SIG-M5 treated with dmso at 0.1 percent for 504 hours (cell line): ENCODE measurements around the gene ADAMTS20.
A peak's percentile ranks its signal among the peaks of the same experiment; 100 is the strongest.

Experiments
- DNase-seq: peaks from one replicate; lab custom pipeline; 2025; ENCODE audit not compliant: unreplicated experiment; lab: John Stamatoyannopoulos, UW

The ADAMTS20 gene

DNA sequence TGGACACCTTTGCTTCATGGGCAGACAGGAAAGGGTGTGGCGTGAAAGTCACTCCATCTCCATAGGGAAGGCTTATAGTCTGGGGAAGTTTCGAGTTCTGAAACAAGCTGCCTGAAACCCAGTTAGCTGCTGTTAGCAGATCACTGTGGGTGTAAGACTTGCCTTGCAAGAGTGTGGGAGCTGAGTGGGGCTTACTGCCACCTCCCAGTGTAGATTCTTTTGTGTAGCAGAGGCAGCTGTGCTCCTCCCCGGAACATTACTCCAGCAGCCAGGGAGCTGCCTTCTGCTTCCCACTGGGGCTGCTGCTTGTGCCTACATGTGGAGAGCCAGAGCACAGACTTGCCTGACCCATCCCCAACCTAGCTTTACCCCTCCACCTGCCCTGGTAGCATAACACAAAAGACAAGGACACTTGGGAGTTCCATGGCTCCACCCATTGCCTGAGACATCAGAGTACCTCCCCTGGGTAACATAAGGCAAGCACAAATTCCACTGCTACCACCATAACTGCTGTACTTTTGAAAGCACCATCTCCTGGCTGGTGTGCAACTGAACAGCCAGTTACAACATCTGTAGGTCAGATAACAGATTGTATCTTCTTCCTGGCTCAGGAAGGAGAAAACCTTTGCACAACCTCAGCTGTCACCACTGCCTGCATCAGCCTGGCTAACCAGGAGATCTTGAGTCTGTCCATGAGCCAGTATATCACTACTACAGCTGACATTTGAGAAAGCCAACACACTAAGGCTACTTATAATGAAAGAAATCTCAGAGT, 69.5 kb downstream of the ADAMTS20 start:
- DNase-seq: peak; percentile 7

DNA sequence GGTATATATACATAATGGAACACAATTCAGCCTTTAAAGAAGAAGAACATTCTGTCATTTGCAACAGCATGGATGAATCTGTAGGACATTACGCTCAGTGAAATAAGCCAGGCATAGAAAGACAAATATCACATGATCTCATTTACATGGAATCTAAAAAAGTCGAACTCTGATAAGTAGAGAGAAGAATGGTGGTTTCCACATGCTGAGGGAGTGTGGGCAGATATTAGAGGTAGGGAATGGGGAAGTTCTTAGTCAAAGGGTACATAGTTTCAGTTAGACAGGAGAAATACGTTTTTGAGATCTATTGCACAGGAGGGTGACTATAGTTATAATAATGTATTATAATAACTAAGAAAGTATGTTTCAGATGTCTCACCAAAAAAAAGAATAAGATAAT, 71.4 kb downstream of the ADAMTS20 start:
- DNase-seq: peak; percentile 47

DNA sequence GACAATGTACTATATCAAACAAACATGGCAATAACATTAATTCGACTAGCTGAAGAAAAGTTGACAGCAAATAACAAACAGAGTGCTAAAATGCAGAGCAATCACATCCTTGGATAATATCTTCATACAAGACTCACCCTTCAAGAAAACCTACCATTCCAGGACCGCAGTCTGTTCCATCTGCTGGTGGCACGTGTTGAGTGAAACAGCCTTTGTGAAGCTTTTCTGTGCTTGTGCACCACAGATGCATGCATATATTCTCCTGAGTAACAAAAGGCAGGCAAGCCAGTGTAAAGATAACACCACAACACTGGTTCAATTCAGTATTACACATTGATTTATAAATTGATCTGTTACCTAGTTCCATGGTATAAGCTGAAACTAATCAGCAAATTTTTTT, 89.3 kb downstream of the ADAMTS20 start:
- no peak for DNase-seq

DNA sequence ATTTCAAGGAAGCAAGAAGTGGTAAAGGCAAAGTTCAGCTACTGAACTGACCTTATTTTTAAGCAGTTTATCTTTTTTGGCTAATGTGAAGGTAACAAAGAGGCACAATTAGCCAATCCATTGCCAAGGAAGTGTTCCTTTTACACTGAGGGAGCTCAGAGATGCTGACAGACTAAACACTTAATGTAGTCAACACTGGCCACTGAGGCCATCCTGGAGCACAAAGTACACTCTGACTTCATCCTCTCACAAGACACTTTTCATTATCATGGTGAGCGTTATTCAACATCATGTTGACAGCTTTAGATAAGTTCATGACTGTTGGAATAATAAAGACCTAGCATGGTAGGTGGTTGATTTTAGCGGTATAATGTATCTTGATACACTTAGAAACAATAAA, 89.9 kb downstream of the ADAMTS20 start:
- no peak for DNase-seq

DNA sequence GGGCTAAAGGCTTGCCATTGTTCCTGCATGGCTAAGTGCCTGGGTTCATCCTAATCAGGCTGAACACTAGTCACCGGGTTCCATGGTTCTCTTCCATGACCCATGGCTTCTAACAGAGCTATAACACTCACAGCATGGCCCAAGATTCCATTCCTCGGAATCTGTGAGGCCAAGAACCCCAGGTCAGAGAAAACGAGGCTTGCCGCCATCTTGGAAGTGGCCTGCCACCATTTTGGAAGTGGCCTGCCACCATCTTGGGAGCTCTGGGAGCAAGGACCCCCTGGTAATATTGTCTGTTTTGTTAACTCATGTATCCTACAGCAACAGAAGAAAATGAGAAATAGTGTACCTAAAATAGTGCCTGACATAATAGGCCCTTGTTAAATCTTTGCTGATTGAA, 92.7 kb downstream of the ADAMTS20 start:
- DNase-seq: no peak

DNA sequence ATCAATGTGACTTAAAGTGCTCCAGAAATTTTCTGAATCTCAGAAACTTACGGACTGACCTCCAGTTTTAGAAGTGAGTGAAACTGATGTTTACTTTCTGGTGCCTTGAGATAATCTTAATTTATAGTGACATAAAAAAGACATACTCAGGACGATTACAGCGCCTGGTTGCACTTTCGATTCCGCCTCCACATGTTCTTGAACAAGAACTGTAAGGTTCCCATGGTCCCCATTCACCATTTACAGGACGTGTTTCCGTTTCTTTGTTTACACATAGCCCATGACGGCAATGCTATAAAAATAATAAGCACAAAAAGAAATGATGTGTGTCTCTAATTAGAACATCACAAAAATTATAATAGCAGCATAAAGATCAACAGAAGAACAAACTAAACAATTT, 98.2 kb downstream of the ADAMTS20 start:
- no peak for DNase-seq

DNA sequence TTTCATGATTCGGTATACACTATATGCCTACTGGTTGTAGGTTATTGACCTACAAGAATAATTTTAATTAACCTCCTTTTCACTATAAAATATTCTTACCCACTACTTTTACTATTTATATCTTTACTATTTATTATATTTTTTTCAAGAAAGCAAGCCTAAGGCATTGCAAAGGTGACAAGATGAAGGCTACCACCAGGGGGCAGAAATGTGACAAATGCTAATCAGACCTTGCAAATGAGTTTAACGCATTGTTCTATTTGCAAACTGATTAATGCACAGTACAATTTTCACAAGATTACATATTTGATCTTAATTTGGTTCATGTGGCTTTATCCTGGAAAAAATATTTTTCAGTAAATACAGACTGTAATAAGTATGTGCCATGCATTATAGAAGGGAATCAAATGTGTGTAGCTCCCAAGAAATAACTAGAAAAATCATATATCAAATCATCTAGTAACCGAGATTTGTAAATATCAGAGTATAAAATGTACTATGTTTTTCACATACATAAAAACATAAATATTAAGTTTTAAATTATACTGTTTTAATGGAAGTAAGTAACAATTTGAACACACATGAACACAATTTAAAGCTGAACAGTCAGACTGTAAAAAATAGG, 107.0 kb downstream of the ADAMTS20 start:
- DNase-seq: peak; percentile 36

DNA sequence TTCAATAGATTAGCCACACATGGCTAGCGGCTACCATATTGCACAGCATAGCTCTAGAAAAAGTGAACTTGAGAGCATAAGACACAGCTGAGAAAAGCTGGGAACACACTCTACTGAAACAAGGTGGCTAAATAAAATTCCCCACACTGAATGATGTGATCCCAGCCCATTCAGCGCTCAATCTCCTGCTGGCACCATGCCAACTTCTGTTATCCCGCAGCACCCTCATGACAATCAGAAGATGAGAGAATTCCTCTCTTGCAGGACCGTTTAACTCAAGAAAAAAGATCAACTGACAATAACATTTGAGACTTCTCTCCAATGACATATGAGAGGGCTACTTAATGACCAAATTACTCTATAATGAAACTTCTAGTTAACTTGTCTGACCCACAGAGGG, 115.4 kb downstream of the ADAMTS20 start:
- no peak for DNase-seq

DNA sequence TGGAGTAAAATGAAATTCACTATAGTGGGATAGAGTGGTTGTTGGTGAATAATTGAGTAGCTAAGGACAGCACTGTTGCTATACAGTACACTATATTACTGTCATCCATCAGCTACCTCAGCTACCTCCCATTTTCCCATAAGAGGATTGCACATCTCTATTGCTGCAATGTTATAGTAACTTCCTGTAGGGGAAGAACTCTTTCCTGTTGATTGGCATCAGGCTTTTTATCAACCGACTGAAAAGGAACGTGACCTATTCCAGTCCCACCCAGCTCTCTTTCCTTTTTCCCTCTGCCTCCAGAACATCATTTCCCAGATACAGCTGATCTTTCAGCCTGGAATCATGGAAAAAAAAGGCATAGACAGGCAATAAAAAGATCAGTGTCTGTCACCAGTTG, 117.4 kb downstream of the ADAMTS20 start:
- DNase-seq: no peak

DNA sequence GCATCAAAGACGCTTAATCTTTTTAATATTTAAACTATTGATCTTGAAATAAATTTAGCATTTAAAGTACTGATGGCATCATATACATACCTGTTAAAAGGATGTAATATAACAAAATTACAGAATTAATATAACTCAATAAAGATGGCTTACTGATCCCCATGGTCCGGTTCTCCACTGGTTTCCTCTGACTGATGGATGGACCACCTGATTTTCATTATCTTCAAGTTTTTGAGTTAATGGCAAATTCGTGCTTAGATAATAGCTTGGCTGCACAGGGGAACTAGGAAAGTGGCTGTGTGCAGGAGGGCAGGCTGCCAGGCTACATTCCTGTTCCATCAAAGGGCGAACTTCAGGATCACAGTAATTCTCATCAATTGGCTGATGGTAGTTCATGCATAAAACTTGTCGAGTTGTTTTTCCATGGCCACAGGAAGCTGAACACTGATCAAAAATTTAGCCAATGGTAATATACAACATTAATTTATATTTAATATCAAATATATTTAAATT, 123.9 kb downstream of the ADAMTS20 start:
- DNase-seq: no peak

DNA sequence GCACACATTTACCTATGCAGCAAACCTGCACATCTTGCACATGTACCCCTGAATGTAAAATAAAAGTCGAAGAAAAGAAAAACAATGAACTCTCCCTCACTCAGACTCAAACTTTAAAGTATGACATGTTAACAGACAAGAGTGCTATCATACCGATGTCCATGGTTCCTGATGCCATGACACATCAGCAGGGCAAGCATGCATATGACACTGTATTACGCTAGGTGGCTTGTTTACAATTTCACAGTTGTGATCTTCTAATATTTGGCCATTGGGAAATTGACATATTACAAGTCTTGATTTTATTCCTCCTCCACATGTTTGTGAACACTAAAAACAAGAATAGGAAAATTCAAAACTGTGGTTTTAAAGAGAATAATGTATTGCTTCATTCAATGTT, 126.6 kb downstream of the ADAMTS20 start:
- DNase-seq: no peak

DNA sequence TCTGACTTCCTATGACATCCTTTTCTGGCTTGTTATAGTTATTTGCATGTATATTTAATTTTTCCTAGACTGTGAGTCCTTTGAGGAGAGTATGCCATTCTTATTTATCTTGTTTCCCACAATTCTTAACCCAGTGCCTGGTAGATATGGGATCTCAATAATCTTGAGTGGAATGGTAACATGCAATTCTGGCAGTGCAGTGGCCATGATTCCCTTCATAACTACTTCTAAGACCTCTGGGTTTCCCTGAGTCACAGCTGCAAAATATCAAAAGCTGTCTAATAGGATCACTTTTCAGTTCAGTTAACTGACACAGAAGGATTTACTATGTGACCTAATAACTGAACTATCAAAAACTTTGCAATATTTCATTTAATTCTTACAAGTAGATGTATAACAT, 135.0 kb downstream of the ADAMTS20 start:
- no peak for DNase-seq

DNA sequence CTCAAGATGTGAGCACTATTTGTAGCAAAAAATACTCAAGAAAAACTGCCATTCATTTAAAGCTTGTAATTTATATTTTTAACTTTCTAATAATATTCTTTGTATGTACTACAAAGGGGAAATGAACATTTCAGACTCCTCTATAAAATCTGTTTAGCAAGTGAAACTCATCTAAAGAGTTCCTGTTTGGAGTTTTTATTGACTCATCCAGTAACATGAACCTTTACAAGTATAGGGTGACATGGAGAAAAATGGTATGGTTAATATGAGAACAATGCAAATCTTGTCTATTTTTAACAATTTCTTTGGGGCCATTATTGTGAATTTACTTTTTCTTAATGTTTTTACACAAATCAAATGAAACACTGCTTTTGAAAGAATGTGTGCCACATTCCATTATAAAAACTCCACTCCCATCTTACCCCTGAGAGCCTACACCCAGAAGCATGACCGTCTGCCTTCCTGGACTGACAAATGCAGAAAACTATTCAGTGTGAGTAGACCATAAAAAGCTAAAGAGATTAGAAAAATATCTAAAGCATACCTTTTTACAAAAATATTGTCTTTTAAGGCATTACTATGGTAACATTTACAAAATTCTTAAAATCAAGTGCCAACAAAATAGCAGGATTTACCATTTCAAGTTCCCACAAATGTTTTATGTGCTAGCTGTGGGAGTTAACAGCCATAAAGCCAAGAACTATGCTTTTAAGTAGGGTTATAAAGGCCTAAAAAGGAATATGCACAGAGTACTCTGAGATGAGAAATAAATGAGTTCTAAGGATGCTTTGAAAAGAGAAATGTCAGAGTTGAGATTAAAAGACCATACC, 144.0 kb downstream of the ADAMTS20 start:
- peak; percentile 74 for DNase-seq

DNA sequence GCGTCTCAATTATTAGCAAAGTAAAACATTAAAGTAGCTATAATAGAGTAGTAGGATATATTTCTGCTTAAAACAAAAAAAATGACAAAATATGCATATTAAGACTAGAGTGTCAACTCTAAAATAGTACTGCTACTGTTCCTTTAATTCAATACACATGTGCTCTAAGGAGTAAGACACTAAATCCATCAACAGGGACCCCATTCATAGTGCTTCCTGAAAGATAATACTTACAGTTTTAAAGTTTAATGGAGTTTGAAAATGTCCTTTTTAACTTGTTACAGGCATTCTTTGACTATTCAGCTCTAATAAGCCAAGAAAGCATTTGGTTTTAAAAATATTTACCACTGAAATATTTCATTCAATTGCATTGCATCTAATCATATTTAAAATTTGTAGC, 145.2 kb downstream of the ADAMTS20 start:
- no peak for DNase-seq

DNA sequence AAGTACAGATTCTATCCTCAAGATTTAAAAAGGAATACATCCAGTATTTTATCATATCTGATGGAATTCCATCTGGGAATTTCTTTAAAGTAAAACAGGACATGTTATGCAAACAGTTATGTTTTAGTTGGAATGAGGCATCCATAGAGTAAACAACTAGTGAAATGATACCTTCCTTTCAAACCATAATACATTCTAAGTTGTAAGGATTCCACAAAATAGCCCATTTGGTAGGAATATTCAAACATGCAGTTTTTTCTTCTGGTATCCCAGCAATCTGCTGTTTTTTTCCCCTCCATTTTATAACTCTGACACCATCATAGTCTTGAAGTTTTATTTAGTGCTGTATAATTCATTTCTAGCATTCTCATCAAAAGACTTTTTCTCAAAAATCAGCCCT, 149.6 kb downstream of the ADAMTS20 start:
- no peak for DNase-seq

DNA sequence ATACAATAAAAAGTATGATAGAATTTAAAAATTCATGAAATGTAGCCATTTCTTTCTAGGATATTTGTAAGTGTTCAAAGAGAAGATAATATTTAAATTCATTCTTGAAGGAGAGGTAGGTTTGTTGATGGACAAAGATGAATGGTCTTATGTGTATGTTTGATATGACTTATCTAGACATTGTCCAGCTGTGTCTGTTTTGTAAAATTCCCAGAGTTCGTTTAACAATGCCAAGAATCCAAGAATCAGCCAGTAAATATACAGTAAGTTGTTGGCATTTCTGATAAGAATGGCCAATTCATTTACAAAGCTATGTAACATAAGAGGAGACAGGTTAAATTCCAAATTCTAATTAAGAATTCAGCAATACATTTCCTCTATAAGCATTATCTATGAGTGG, 150.9 kb downstream of the ADAMTS20 start:
- DNase-seq: no peak

DNA sequence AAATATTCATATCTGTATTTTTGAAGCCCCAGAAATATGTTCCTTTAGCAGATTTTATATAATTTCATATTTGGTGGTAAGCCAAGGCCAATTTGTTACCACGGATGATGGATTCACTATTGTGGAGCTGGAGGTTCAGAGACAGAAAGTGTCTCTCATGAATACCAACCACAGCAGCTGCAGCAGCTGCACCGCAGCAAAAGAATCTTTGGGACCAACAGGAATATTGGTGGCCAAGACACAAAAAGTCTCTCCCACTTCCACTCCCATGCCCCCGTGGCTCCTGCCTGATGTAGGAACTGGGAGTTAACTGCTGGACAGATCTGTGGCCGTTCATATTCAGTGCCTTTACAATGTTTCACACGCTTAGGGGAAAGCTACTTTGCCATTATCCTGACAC, 155.3 kb downstream of the ADAMTS20 start:
- no peak for DNase-seq

DNA sequence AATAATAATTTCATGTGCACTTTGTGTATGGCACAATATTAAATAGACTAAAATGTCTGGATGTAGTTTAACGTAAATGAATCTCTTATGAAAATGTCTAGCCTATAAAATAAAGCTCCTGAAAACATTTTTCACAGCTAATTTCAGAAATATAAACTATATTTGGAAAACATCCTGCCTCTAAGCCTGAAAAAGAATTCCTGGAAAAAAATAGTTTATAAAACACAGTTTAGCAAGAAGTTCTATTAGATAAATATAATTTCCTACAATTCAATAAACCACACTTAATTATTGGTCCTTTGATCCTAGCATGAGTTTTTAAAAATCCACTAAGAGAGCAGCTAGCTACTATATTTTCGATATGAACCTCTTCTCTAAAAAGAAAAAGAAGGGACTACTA, 159.9 kb downstream of the ADAMTS20 start:
- no peak for DNase-seq

DNA sequence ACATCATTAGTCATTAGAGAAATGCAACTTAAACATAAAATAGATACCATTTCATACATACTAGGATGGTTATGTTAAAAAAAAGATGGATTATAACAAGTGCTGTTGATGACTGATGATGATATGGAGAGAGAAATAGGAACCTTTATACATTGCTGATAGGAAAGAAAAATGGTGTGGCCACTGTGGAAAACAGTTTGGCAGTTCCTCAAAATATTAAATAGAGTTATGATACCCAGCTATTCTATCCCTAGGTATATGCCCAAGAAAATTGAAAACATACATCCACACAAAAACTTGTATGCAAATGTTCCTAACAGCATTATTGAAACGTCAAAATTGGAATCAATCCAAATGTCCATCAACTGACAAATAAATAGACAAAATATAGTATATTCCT, 170.1 kb downstream of the ADAMTS20 start:
- no peak for DNase-seq

DNA sequence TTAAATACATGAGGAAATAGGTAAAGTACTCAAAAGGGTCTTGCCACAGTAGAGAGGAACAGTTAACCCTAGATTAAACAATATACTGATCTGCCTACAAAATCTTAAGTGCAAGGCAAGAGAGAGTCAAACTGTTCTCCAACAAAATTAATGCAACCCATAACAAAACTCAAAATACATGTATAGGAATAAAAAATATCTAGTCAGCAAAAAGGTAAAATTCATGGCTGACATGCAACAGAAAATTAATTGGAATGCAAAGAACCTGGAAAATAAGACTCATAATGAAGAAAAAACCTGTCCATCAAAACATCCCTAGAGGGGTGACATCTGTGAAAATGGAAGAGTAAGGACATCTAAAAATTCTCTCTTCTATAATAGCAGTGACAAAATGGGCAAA, 173.6 kb downstream of the ADAMTS20 start:
- DNase-seq: no peak

DNA sequence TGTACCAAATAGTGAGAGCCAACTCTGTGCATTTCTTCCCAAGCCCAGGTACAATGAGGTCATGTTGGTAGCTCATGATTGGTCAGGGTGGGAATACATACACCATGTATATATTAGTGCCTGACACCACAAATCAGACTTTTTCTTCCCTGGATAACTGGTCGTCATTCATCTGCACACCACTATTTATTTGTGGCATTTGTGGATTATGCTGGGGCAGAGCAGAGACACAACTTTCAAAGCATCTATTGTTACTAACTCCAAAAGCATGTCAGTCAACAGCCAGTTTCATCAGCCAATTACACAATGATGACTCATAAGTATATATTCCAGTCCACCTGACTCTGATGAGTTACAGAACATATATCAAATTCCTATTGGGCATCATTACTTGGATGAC, 181.7 kb downstream of the ADAMTS20 start:
- DNase-seq: peak; percentile 33
